HG02885 (cell line): ENCODE data around the gene CCDC97.
"Not testable (repeated sequence)": the region's sequence is repeated elsewhere in the genome, so short reads cannot be mapped to it uniquely, and the experiment has no call there.

Source experiments
- ATAC-seq: cut with Tn5 transposase; IDR thresholded peaks from one replicate; pipeline ENCODE4 v1.9.1; 2021; ENCODE audit warnings: mild to moderate bottlenecking; ENCODE audit not compliant: unreplicated experiment, poor library complexity

Gene CCDC97

DNA sequence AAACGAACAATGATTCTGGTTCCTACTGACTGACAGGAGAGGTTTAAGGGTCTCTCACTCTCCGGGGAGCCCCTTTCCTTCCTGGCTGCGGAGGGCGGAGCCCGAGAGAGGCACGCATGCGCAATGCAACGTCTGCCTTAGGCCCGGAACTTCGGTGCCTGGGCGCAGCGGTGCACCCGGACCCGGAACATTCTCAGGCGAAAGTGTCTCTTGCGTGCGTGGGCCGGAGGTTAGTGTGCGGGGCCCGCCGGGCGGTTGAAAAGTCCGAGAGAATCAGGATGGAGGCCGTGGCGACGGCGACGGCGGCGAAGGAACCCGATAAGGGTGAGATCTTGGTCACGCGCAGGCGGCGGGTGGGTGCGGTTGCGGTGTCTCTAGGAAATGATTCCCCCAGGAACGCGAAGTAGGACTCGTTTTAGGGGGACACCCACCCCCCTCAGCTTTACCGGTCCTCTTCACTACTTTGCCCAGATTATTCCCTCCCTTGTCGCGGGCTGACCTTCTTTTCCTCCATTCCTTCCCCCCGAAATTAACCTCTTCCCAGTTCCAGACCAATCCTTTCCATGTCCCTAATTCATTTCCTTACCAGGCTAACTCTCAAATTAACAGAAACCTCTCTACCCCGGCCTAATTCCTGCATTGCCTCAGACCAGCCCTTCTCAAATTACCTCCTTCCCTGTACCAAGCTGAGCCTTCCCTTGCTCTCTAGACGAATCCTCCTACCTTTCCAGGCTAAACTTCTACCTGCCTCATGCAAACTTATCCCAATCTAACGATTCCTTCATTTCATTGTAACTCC, at the start of gene CCDC97:
Gene CCDC97, plus strand, starts transcription at position 140 of the 799 bp plus-strand sequence. Its CDS starts 139 bp downstream, at position 279.
- peak; percentile 74 for ATAC-seq

GRCh38 chr19:41261474-41262190, 48.3 kb upstream of the CCDC97 start:
- no peak for ATAC-seq

GRCh38 chr19:41263042-41263849, 46.7 kb upstream of the CCDC97 start:
- ATAC-seq = peak; percentile 17

GRCh38 chr19:41263850-41264580, 46.0 kb upstream of the CCDC97 start, which contains the start of gene HNRNPUL1:
TSS of gene HNRNPUL1 (plus strand) at chr19:41264372. CDS start at chr19:41264504, 132 bp downstream.
- peak; percentile 75 for ATAC-seq

DNA sequence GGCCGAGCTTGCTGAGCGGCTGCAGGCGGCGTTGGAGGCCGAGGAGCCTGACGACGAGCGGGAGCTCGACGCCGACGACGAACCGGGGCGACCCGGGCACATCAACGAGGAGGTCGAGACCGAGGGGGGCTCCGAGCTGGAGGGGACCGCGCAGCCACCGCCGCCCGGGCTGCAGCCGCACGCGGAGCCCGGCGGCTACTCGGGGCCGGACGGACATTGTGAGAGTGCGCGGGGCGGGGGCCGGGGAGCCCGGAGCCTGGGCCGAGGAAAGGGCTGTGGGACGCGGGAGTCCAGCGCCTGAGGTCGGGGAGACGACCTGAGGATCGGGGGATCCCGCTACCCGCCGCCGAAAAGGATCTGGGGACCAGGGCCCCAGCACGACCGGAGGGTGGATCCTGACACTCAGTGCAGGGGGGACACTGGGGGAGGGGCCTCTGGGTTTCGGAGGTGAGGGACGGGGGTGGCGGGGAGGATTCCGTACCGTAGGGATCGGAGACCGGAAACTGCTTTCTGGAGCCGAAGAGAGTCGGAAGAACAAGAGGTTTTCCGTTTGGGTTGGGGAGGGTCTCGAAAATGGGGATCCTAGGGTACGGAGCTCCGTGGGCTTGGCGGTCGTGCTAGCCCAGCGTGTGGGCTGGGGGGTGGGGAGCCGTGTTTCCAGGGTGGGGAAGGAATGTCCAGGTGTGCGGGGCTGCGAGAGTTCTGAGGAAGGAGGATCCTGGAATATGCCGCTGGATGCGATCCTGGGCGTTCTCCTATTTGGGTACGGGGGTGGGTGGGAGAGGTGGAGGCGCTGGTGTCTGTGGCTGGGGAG, 45.2 kb upstream of the CCDC97 start:
- ATAC-seq = no peak

DNA sequence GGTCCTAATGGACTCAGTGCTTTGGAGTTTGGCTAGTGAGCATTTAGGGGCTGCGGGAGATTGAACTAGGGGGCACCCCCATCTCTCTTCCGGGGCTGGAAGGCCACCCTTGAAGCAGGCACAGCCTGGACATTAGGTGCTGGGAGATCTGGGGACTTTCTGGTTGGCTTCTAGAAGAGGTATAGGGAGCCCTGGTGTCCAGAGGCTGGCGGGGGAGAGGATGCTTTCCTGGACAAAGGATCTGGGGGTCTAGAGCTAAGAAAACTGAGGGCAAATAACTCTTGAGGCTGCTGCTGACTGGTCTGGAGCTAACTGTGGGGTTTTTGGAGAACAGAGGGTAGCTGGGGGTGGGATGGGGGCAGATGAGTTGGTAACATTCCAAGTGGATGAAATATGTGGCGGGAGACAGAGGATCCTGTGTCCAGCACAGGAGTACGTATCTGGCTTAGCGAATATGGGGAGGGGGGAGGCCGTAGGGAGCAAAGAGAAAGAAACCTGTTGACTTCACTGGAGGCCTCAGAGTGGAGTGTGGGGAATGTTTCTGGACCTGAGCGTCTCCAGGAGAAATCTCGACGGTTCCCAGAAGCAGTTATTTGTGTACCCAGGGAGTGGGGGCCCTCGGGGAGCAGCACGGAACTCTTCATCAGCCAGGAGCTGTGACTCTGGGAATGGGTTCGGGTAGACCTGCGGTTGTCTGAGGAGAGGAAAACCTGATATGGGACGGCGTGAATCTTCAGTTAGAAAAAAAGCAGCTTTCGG, 44.4 kb upstream of the CCDC97 start:
- ATAC-seq = no peak

GRCh38 chr19:41269055-41269454, 40.9 kb upstream of the CCDC97 start:
- no peak for ATAC-seq

GRCh38 chr19:41269571-41269970, 40.4 kb upstream of the CCDC97 start:
- no peak for ATAC-seq

GRCh38 chr19:41273076-41273475, 36.9 kb upstream of the CCDC97 start:
- no peak for ATAC-seq

DNA sequence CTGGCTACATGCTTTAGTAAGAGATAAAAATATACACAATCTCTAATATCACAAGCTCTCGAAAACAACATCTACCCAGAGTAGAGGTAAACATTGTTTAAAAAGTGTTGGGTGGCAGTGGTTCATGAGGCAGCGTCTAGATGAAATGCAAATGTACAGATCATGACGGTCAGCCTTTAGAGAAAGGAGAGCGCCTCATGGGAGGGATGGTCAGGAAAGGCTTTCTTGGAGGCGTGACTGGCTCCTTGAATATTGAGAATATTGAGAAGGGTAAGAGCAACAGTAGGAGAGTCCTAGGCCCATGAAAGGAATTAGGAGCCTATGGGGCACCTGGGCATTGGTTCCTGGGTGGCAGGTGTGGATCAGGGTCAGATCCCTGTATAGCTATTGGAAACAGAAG, 35.2 kb upstream of the CCDC97 start:
- no peak for ATAC-seq

- no peak for ATAC-seq
Measured at GRCh38 chr19:41276231-41276630, 33.7 kb upstream of the CCDC97 start.

- ATAC-seq = no peak
Measured at GRCh38 chr19:41278478-41278877, 31.5 kb upstream of the CCDC97 start.

GRCh38 chr19:41288673-41289530, 21.1 kb upstream of the CCDC97 start:
- ATAC-seq = no peak

GRCh38 chr19:41289814-41290213, 20.2 kb upstream of the CCDC97 start:
- not testable (repeated sequence) for ATAC-seq

- ATAC-seq = no peak
Measured at GRCh38 chr19:41294393-41294792, 15.6 kb upstream of the CCDC97 start.

DNA sequence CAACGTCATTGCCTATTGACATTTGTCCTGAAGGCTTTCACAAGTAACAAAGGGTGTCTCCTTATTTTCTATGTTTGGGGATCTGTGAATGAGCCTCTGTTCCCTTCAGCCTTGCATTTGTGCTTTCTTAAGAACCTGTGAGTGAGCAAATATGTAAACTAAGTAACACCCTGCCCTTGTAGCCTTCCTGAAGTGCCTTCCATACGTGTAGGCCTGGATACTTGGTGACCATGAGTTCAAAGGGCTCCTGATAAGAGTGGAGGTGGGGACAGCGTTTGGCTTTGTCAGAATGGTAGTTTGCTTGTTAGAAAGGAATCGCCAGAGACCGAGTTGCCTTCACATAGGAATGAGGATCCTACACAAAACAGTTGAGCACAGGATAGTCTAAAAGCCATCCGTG, 14.5 kb upstream of the CCDC97 start:
- no peak for ATAC-seq

DNA sequence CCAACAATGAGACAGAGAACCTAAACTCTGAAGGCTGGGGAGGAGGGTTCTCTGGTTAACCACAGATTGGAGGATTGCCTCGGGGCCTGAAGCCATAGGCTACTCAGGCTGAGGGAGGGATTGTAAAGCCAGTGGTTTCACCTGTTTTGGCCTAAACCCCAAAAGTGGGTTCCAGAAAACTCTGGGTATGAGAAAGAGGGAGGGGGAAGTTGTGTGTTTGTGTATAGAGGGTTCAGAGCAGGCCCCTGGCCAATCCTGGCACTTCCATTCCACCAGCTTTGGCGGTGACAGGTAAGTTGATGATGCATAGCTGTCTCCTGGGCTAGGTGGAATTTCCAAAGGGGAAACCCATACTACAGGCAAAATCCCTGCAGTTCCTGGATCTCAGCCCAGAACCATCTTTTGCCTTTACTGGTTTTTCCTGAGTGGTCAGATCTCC, 13.5 kb upstream of the CCDC97 start:
- no peak for ATAC-seq
